Keratinocyte (primary cell): ENCODE results near the gene PLAC1. TPM values are rescaled to one million over a fixed set of nuclear protein-coding genes. Genes with fewer than 3 reads are reported as not detected.

ENCODE experiments used
- DNase-seq: peaks from one replicate; pipeline ENCODE4 v3.0.0-alpha.2; 2011; ENCODE audit warnings: low read depth, missing footprints, low spot score
- FAIRE-seq: peaks from 2 replicates; lab custom pipeline; 2011; peaks lifted over from hg19 to GRCh38; lab: Jason Lieb, UNC
- H2AFZ ChIP-seq: 2 replicates; pipeline ENCODE4 v1.6.0; 2012; ENCODE audit warnings: low read length, control low read depth, inconsistent platforms; ENCODE audit not compliant: control insufficient read depth
- H3K27ac ChIP-seq: 2 replicates; pipeline ENCODE4 v1.5.1; 2011; ENCODE audit warnings: low read length; ENCODE audit not compliant: control insufficient read depth, insufficient read depth
- H3K27me3 ChIP-seq: 3 replicates; pipeline ENCODE4 v1.6.0; 2011; ENCODE audit warnings: low read length; ENCODE audit not compliant: control insufficient read depth, insufficient read depth; ENCODE audit errors: extremely low read depth
- H3K36me3 ChIP-seq, 2 experiments: 2 replicates in 1 of 2; 3 replicates in 1 of 2; pipeline ENCODE4 v1.5.1; 2011; ENCODE audit warnings: low read length in 2 of 2, mild to moderate bottlenecking in 1 of 2; ENCODE audit not compliant: control insufficient read depth in 2 of 2, insufficient read depth in 2 of 2; ENCODE audit errors: extremely low read depth in 1 of 2
- H3K4me1 ChIP-seq: 3 replicates; pipeline ENCODE4 v1.5.1; 2011; ENCODE audit warnings: low read length; ENCODE audit not compliant: control insufficient read depth, insufficient read depth; ENCODE audit errors: extremely low read depth
- H3K4me2 ChIP-seq: 3 replicates; pipeline ENCODE4 v1.6.0; 2011; ENCODE audit warnings: low read depth, low read length; ENCODE audit not compliant: control insufficient read depth, insufficient read depth; ENCODE audit errors: extremely low read depth
- H3K4me3 ChIP-seq, 3 experiments: fragments of 200-600 bp in 1 of 3; sonication (generic) in 1 of 3; 2 replicates in 2 of 3; 3 replicates in 1 of 3; pipeline ENCODE4 v1.5.1; 2011 to 2016; ENCODE audit warnings: low read length in 3 of 3, mild to moderate bottlenecking in 3 of 3, control low read depth in 2 of 3, inconsistent platforms in 1 of 3, low read depth in 1 of 3, mixed read lengths in 1 of 3, mixed run types in 1 of 3, moderate library complexity in 1 of 3; ENCODE audit not compliant: control insufficient read depth in 2 of 3, insufficient read depth in 2 of 3; ENCODE audit errors: extremely low read depth in 1 of 3
- H3K79me2 ChIP-seq: 2 replicates; pipeline ENCODE4 v1.6.0; 2012; ENCODE audit warnings: low read length; ENCODE audit not compliant: control insufficient read depth, insufficient read depth
- H3K9ac ChIP-seq: 3 replicates; pipeline ENCODE4 v1.6.0; 2011; ENCODE audit warnings: low read length; ENCODE audit not compliant: control insufficient read depth, insufficient read depth; ENCODE audit errors: extremely low read depth
- H3K9me1 ChIP-seq: 3 replicates; pipeline ENCODE4 v1.6.0; 2011; ENCODE audit warnings: low read length; ENCODE audit not compliant: control insufficient read depth, insufficient read depth; ENCODE audit errors: extremely low read depth
- H3K9me3 ChIP-seq: 2 replicates; pipeline ENCODE4 v1.5.1; 2012; ENCODE audit warnings: low read depth, low read length; ENCODE audit not compliant: control insufficient read depth
- H4K20me1 ChIP-seq: 3 replicates; pipeline ENCODE4 v1.6.0; 2011; ENCODE audit warnings: low read length; ENCODE audit not compliant: control insufficient read depth, insufficient read depth; ENCODE audit errors: extremely low read depth
- CTCF ChIP-seq, 3 experiments: IDR thresholded peaks in 1 of 3; conservative IDR thresholded peaks in 1 of 3; optimal IDR thresholded peaks in 1 of 3; 2 replicates in 2 of 3; 3 replicates in 1 of 3; pipeline versions ENCODE3 to v1.5.1; 2011; ENCODE audit warnings: low read length in 3 of 3, mild to moderate bottlenecking in 3 of 3, moderate library complexity in 2 of 3, control low read depth in 1 of 3, inconsistent platforms in 1 of 3; ENCODE audit not compliant: insufficient read depth in 2 of 3; ENCODE audit errors: extremely low read depth in 1 of 3
- EZH2 ChIP-seq: IDR thresholded peaks from one replicate; pipeline ENCODE4 v1.6.1; 2012; ENCODE audit warnings: inconsistent platforms, mild to moderate bottlenecking, low read length, moderate library complexity
- dilution Hi-C: fragments of 300-500 bp; cut with MboI; formaldehyde crosslinking; loops from one replicate; pipeline ENCODE4 v1.7.0; 2020; ENCODE audit warnings: low sequenced_read_pairs; ENCODE audit not compliant: extremely low pct_ligation_motif_present
- polyA plus RNA-seq, 5 experiments: library from polyadenylated mRNA; depleted of rRNA in 3 of 5; stranded (reverse) in 3 of 5; stranded (forward) in 1 of 5; unstranded in 1 of 5; fragments of >200 nt; gene quantifications; 1 replicate in 1 of 5; 2 replicates in 3 of 5; 3 replicates in 1 of 5; pipeline versions ENCODE4 v1.2.1 to v1.2.3, GENCODE V29; 2011 to 2012; ENCODE audit warnings: missing spikeins in 2 of 5, low read depth in 1 of 5, low replicate concordance in 1 of 5

PLAC1 gene
- polyA plus RNA-seq, 1 donor (not counting 4 experiments of a cell fraction or from before 2014, with no cell fraction given) = 8.5 TPM

DNA sequence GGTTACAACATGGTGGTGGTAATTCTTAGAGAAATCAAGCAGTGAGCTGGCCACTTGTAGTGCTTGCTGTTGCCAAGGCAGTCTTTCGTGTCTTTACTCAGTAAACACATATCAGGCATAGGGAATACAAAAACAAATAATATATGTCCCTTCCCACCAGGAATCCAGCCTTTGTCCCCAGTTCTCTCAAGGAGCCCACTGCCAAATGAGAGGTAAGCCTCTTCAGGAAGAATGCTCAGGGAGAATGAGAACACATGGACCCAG, 421 bp upstream of the PLAC1 start:
- no peaks in the 10 kb centered on the region for H3K36me3 ChIP-seq
- dilution Hi-C loops = no loop called here
- no peak overlapping the region for H3K27ac ChIP-seq
- no peak overlapping the region for H3K9ac ChIP-seq
- DNase-seq = no peak
- no peaks in the 10 kb centered on the region for H3K9me3 ChIP-seq
- no peak overlapping the region for H2AFZ ChIP-seq
- no peaks in the 10 kb centered on the region for H4K20me1 ChIP-seq
- H3K79me2 ChIP-seq = no peaks in the 10 kb centered on the region
- H3K4me3 ChIP-seq = no peak overlapping the region
- no peak overlapping the region for H3K4me2 ChIP-seq
- no peaks in the 10 kb centered on the region for H3K9me1 ChIP-seq
- TF ChIP-seq EZH2 = no peak
- TF ChIP-seq CTCF (optimal IDR thresholded peaks at IDR 0.05 in 1 of 3, IDR thresholded peaks at IDR 0.05 in 1 of 3, conservative IDR thresholded peaks at IDR 0.05 in 1 of 3; ENCODE audit: extremely low read depth in 1 of 3, insufficient read depth in 2 of 3, low read length in 3 of 3) = no peak
- FAIRE-seq = no peak
- peaks cover 2% of the 10 kb centered on the region for H3K4me1 ChIP-seq
- H3K27me3 ChIP-seq = no peaks in the 10 kb centered on the region

- Histone ChIP-seq H4K20me1 (no peaks in the 10 kb centered on the region), H3K9me1 (no peaks in the 10 kb centered on the region), H3K4me3 (no peak overlapping the region), H3K27me3 (no peaks in the 10 kb centered on the region), H3K9ac (no peak overlapping the region), H3K27ac (no peak overlapping the region), H3K4me2 (no peak overlapping the region), H3K9me3 (no peaks in the 10 kb centered on the region), H3K36me3 (no peaks in the 10 kb centered on the region), H3K79me2 (no peaks in the 10 kb centered on the region), H2AFZ (no peak overlapping the region), H3K4me1 (peaks cover 2% of the 10 kb centered on the region)
- DNase-seq (no peak), FAIRE-seq (no peak)
- no peak for TF ChIP-seq EZH2
- dilution Hi-C loops = no loop called here
Observed at GRCh38 chrX:134654398-134655012, 3.8 kb downstream of the PLAC1 start.

DNA sequence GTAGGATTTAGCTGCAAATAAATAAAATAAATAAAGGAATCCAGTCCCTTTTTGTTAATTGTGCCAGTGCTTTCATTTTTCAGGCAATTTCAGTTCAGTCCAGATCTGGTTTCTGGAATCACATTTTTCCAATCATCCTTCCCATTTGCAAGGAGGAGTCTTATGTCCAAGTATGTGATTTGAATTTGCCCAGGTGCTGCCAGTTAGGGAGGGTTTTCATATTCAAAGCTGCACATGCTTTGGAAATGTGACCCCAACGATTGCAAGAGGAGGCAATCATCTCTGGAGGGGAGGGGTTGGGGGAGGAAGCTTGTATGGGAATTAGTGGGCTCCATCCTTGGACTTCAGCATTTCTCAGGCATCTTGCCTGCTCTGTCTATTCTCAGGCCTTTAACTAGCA, 4.4 kb downstream of the PLAC1 start:
- H3K9ac ChIP-seq = no peak overlapping the region
- H3K9me1 ChIP-seq = no peaks in the 10 kb centered on the region
- TF ChIP-seq EZH2 = no peak
- TF ChIP-seq CTCF (optimal IDR thresholded peaks at IDR 0.05 in 1 of 3, IDR thresholded peaks at IDR 0.05 in 1 of 3, conservative IDR thresholded peaks at IDR 0.05 in 1 of 3; ENCODE audit: extremely low read depth in 1 of 3, insufficient read depth in 2 of 3, low read length in 3 of 3) = no peak
- no peak overlapping the region for H3K4me2 ChIP-seq
- dilution Hi-C loops = no loop called here
- H3K79me2 ChIP-seq = no peaks in the 10 kb centered on the region
- H3K36me3 ChIP-seq = no peaks in the 10 kb centered on the region
- no peak overlapping the region for H3K27ac ChIP-seq
- H3K27me3 ChIP-seq = no peaks in the 10 kb centered on the region
- no peaks in the 10 kb centered on the region for H3K4me1 ChIP-seq
- no peaks in the 10 kb centered on the region for H3K9me3 ChIP-seq
- no peak for FAIRE-seq
- H4K20me1 ChIP-seq = no peaks in the 10 kb centered on the region
- no peak overlapping the region for H3K4me3 ChIP-seq
- no peak overlapping the region for H2AFZ ChIP-seq
- DNase-seq = no peak
